HepG2 (cell line): Measurements from ENCODE around the gene ATP6V0A1. TPM values are rescaled to one million over a fixed set of nuclear protein-coding genes. Genes with fewer than 3 reads are reported as not detected.

Source experiments
- CREB1 ChIP-seq, 2 experiments: fragments of 450-650 bp in 1 of 2; IDR thresholded peaks; 2 replicates each; pipeline ENCODE4 v1.6.1; 2016 to 2017; ENCODE audit warnings: control low read depth in 1 of 2, mild to moderate bottlenecking in 1 of 2, missing compliant biosample characterization in 1 of 2, missing genetic modification characterization in 1 of 2
- FOXO1 ChIP-seq: sonication (generic); formaldehyde crosslinking; IDR thresholded peaks from 2 replicates; pipeline ENCODE4 v1.4.0; 2020; ENCODE audit warnings: missing genetic modification reagents
- GATAD1 ChIP-seq: IDR thresholded peaks from 2 replicates; pipeline ENCODE4 v1.6.1; 2016; ENCODE audit warnings: missing genetic modification reagents, missing compliant biosample characterization
- HOXA5 ChIP-seq: sonication (generic); formaldehyde crosslinking; IDR thresholded peaks from 2 replicates; pipeline ENCODE4 v1.4.0; 2020; ENCODE audit warnings: missing genetic modification reagents
- SOX5 ChIP-seq: IDR thresholded peaks from 2 replicates; pipeline ENCODE4 v1.6.1; 2016; ENCODE audit warnings: borderline replicate concordance
- TARDBP ChIP-seq: sonication (generic); formaldehyde crosslinking; IDR thresholded peaks from 2 replicates; pipeline ENCODE4 v1.8.0; 2022; ENCODE audit warnings: mild to moderate bottlenecking, missing genetic modification reagents
- U2AF1 ChIP-seq: fragments of 200-400 bp; formaldehyde crosslinking; optimal IDR thresholded peaks from 2 replicates; pipeline ENCODE3; 2017; ENCODE audit warnings: mild to moderate bottlenecking, low read depth, low read length
- ZBTB21 ChIP-seq: sonication (generic); formaldehyde crosslinking; IDR thresholded peaks from 2 replicates; pipeline ENCODE4 v1.4.0; 2020; ENCODE audit warnings: missing genetic modification reagents
- ZMYM4 ChIP-seq: sonication (generic); formaldehyde crosslinking; IDR thresholded peaks from 2 replicates; pipeline ENCODE4 v1.8.1; 2023; ENCODE audit warnings: mild to moderate bottlenecking, missing genetic modification reagents
- ZNF460 ChIP-seq: sonication (generic); formaldehyde crosslinking; IDR thresholded peaks from 2 replicates; pipeline ENCODE4 v1.5.1; 2020; ENCODE audit warnings: missing genetic modification reagents, mild to moderate bottlenecking, borderline replicate concordance
- ZNF605 ChIP-seq: sonication (generic); formaldehyde crosslinking; IDR thresholded peaks from 2 replicates; pipeline ENCODE4 v1.8.0; 2022; ENCODE audit warnings: mild to moderate bottlenecking, missing genetic modification reagents
- ZNF629 ChIP-seq: sonication (generic); formaldehyde crosslinking; conservative IDR thresholded peaks from 2 replicates; pipeline ENCODE4 v1.5.0; 2020; ENCODE audit warnings: missing genetic modification reagents
- polyA plus RNA-seq, 8 experiments: library from polyadenylated mRNA; depleted of rRNA in 3 of 8; stranded (reverse) in 7 of 8; unstranded in 1 of 8; fragments of >200 nt; fragmentation: Illumina TruSeq in 4 of 8; extraction: Trizol in 4 of 8; gene quantifications; 2 replicates each; pipeline versions ENCODE4 v1.2.1 to v1.2.3, GENCODE V29; 2011 to 2016; ENCODE audit warnings: low read depth in 4 of 8, missing spikeins in 1 of 8, mixed read lengths in 1 of 8; ENCODE audit not compliant: insufficient read depth in 1 of 8
- total RNA-seq, 5 experiments: library from RNA; depleted of rRNA; stranded (reverse); fragments of >200 nt; fragmentation: Illumina TruSeq; extraction: Trizol; gene quantifications; 2 replicates each; pipeline ENCODE4 v1.2.3, GENCODE V29; 2016; ENCODE audit warnings: low read depth in 1 of 5
- TF ChIP-seq, protein P1 (sequence below): sonication (generic); formaldehyde crosslinking; IDR thresholded peaks from 2 replicates; pipeline ENCODE4 v1.5.0; 2020; ENCODE audit warnings: mild to moderate bottlenecking, missing genetic modification reagents
- TF ChIP-seq, protein P2 (sequence below): sonication (generic); formaldehyde crosslinking; IDR thresholded peaks from 2 replicates; pipeline ENCODE4 v1.8.0; 2022; ENCODE audit warnings: missing genetic modification reagents, mild to moderate bottlenecking, moderate library complexity, borderline replicate concordance
- TF ChIP-seq, protein P3 (sequence below): sonication (generic); formaldehyde crosslinking; IDR thresholded peaks from 2 replicates; pipeline ENCODE4 v1.4.0; 2020; ENCODE audit warnings: low read depth, missing genetic modification reagents
- TF ChIP-seq, protein P4 (sequence below): sonication (generic); formaldehyde crosslinking; conservative IDR thresholded peaks from 2 replicates; pipeline ENCODE4 v1.4.0; 2020; ENCODE audit warnings: missing genetic modification reagents
- TF ChIP-seq, protein P5 (sequence below): sonication (generic); formaldehyde crosslinking; IDR thresholded peaks from 2 replicates; pipeline ENCODE4; 2020; ENCODE audit warnings: missing genetic modification reagents, mild to moderate bottlenecking, borderline replicate concordance

Gene ATP6V0A1
- total and polyA plus RNA-seq, 2 of the 13 experiments (the other 11 are each of a cell fraction or from before 2014, with no cell fraction given) = 27.9 to 54.1 TPM

DNA sequence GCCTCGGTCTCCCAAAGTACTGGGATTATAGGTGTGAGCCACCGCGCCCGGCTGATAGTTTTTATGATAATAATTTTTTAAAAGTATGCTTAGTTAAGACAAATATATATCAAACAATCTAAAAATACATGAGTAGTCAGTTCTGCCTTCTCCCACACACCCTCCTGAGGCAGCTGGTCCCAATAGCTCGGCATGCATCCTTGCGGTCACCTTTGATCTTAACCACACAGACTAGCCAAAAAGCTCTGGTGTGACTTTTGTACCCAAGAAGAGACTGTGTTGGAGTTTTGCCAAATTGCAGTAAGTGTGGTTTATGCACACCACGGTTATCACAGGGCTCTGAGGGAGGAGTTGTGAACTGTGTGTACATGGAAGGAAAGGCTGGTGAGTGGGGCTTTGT is 25.6 kb downstream of the ATP6V0A1 start (continued):
- TF ChIP-seq ZMYM4 (CRISPR knock-in tag) (peak; percentile 64), ZNF605 (0 out of 2 replicates have a peak, but pooled peaks have one; percentile 20), ZNF460 (CRISPR knock-in tag) (no peak), FOXO1 (CRISPR knock-in tag) (peak; percentile 67; the same call in 1 of the 2 replicates), ZNF629 (CRISPR knock-in tag) (peak; percentile 52; the same call in 1 of the 2 replicates), U2AF1 (peak; percentile 40), CREB1 (IDR thresholded peaks at IDR 0.05) (no peak), CREB1 (CRISPR knock-in tag; IDR thresholded peaks at IDR 0.05) (peak; percentile 77), GATAD1 (CRISPR knock-in tag) (0 out of 2 replicates have a peak, but pooled peaks have one; percentile 41), TARDBP (peak; percentile 87; the same call in 1 of the 2 replicates), SOX5 (CRISPR knock-in tag) (peak; percentile 85), HOXA5 (CRISPR knock-in tag) (0 out of 2 replicates have a peak, but pooled peaks have one; percentile 35), ZBTB21 (CRISPR knock-in tag) (no peak)
- TF ChIP-seq, protein P1, sequence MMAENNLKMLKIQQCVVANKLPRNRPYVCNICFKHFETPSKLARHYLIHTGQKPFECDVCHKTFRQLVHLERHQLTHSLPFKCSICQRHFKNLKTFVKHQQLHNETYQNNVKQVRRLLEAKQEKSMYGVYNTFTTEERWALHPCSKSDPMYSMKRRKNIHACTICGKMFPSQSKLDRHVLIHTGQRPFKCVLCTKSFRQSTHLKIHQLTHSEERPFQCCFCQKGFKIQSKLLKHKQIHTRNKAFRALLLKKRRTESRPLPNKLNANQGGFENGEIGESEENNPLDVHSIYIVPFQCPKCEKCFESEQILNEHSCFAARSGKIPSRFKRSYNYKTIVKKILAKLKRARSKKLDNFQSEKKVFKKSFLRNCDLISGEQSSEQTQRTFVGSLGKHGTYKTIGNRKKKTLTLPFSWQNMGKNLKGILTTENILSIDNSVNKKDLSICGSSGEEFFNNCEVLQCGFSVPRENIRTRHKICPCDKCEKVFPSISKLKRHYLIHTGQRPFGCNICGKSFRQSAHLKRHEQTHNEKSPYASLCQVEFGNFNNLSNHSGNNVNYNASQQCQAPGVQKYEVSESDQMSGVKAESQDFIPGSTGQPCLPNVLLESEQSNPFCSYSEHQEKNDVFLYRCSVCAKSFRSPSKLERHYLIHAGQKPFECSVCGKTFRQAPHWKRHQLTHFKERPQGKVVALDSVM = peak; percentile 72
- TF ChIP-seq, protein P2, sequence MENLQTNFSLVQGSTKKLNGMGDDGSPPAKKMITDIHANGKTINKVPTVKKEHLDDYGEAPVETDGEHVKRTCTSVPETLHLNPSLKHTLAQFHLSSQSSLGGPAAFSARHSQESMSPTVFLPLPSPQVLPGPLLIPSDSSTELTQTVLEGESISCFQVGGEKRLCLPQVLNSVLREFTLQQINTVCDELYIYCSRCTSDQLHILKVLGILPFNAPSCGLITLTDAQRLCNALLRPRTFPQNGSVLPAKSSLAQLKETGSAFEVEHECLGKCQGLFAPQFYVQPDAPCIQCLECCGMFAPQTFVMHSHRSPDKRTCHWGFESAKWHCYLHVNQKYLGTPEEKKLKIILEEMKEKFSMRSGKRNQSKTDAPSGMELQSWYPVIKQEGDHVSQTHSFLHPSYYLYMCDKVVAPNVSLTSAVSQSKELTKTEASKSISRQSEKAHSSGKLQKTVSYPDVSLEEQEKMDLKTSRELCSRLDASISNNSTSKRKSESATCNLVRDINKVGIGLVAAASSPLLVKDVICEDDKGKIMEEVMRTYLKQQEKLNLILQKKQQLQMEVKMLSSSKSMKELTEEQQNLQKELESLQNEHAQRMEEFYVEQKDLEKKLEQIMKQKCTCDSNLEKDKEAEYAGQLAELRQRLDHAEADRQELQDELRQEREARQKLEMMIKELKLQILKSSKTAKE (CRISPR knock-in tag) = peak; percentile 63; the same call in 1 of the 2 replicates
- TF ChIP-seq, protein P3, sequence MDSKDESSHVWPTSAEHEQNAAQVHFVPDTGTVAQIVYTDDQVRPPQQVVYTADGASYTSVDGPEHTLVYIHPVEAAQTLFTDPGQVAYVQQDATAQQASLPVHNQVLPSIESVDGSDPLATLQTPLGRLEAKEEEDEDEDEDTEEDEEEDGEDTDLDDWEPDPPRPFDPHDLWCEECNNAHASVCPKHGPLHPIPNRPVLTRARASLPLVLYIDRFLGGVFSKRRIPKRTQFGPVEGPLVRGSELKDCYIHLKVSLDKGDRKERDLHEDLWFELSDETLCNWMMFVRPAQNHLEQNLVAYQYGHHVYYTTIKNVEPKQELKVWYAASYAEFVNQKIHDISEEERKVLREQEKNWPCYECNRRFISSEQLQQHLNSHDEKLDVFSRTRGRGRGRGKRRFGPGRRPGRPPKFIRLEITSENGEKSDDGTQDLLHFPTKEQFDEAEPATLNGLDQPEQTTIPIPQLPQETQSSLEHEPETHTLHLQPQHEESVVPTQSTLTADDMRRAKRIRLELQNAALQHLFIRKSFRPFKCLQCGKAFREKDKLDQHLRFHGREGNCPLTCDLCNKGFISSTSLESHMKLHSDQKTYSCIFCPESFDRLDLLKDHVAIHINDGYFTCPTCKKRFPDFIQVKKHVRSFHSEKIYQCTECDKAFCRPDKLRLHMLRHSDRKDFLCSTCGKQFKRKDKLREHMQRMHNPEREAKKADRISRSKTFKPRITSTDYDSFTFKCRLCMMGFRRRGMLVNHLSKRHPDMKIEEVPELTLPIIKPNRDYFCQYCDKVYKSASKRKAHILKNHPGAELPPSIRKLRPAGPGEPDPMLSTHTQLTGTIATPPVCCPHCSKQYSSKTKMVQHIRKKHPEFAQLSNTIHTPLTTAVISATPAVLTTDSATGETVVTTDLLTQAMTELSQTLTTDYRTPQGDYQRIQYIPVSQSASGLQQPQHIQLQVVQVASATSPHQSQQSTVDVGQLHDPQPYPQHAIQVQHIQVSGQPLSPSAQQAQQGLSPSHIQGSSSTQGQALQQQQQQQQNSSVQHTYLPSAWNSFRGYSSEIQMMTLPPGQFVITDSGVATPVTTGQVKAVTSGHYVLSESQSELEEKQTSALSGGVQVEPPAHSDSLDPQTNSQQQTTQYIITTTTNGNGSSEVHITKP (CRISPR knock-in tag) = peak; percentile 39; the same call in 1 of the 2 replicates
- TF ChIP-seq, protein P4, sequence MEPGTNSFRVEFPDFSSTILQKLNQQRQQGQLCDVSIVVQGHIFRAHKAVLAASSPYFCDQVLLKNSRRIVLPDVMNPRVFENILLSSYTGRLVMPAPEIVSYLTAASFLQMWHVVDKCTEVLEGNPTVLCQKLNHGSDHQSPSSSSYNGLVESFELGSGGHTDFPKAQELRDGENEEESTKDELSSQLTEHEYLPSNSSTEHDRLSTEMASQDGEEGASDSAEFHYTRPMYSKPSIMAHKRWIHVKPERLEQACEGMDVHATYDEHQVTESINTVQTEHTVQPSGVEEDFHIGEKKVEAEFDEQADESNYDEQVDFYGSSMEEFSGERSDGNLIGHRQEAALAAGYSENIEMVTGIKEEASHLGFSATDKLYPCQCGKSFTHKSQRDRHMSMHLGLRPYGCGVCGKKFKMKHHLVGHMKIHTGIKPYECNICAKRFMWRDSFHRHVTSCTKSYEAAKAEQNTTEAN (CRISPR knock-in tag) = peak; percentile 100
- TF ChIP-seq, protein P5, sequence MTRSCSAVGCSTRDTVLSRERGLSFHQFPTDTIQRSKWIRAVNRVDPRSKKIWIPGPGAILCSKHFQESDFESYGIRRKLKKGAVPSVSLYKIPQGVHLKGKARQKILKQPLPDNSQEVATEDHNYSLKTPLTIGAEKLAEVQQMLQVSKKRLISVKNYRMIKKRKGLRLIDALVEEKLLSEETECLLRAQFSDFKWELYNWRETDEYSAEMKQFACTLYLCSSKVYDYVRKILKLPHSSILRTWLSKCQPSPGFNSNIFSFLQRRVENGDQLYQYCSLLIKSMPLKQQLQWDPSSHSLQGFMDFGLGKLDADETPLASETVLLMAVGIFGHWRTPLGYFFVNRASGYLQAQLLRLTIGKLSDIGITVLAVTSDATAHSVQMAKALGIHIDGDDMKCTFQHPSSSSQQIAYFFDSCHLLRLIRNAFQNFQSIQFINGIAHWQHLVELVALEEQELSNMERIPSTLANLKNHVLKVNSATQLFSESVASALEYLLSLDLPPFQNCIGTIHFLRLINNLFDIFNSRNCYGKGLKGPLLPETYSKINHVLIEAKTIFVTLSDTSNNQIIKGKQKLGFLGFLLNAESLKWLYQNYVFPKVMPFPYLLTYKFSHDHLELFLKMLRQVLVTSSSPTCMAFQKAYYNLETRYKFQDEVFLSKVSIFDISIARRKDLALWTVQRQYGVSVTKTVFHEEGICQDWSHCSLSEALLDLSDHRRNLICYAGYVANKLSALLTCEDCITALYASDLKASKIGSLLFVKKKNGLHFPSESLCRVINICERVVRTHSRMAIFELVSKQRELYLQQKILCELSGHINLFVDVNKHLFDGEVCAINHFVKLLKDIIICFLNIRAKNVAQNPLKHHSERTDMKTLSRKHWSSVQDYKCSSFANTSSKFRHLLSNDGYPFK (CRISPR knock-in tag) = no peak
